Measurements from ENCODE around the gene ZNF74. TPM values are rescaled to one million over a fixed set of nuclear protein-coding genes. Genes with fewer than 3 reads are reported as not detected.

Gene ZNF74
- polyA plus RNA-seq, 1 experiment, result 8.4 TPM

GRCh38 chr22:20455709-20456063, 61.7 kb downstream of the ZNF74 start:
- Histone ChIP-seq H3K4me3 (ENCODE audit: low read depth, low read length) (no peak overlapping the region), H3K27ac (ENCODE audit: low read depth, low read length) (no peak overlapping the region), H3K9me3 (ENCODE audit: control insufficient read depth, insufficient read depth, low read length) (no peaks in the 10 kb centered on the region), H3K27me3 (ENCODE audit: control insufficient read depth, insufficient read depth, low read length) (no peaks in the 10 kb centered on the region)
- ChIA-PET POLR2A (interaction anchor here (1.3 kb wide), 1 partner anchor 37 kb away, joined by 7 read pairs; no protein-coding TSS in a partner anchor), CTCF (interaction anchor here (0.6 to 5.8 kb wide), 5 partner anchors 14 to 194 kb away, joined by 3 to 155 read pairs (median 5); no protein-coding TSS in a partner anchor)
- TF ChIP-seq CTCF (IDR thresholded peaks at IDR 0.05; ENCODE audit: low read depth, low read length), result no peak
- DNase-seq (ENCODE audit: low read depth, low spot score), result no peak

GRCh38 chr22:20456064-20456721, 62.2 kb downstream of the ZNF74 start:
- POLR2A ChIA-PET, result interaction anchor here (1.3 kb wide), 1 partner anchor 38 kb away, joined by 7 read pairs; no protein-coding TSS in a partner anchor
- CTCF ChIA-PET, result interaction anchor here (0.6 to 5.8 kb wide), 13 partner anchors 8 to 193 kb away, joined by 3 to 155 read pairs (median 4); no protein-coding TSS in a partner anchor
- H3K4me3 ChIP-seq (ENCODE audit: low read depth, low read length), result no peak overlapping the region
- H3K27ac ChIP-seq (ENCODE audit: low read depth, low read length), result no peak overlapping the region
- no peaks in the 10 kb centered on the region for H3K27me3 ChIP-seq (ENCODE audit: control insufficient read depth, insufficient read depth, low read length)
- peak; percentile 96 for TF ChIP-seq CTCF (IDR thresholded peaks at IDR 0.05; ENCODE audit: low read depth, low read length)
- peak; percentile 75 for DNase-seq (ENCODE audit: low read depth, low spot score)
- H3K9me3 ChIP-seq (ENCODE audit: control insufficient read depth, insufficient read depth, low read length), result no peaks in the 10 kb centered on the region

- Histone ChIP-seq H3K4me3 (ENCODE audit: low read depth, low read length) (no peak overlapping the region), H3K27me3 (ENCODE audit: control insufficient read depth, insufficient read depth, low read length) (no peaks in the 10 kb centered on the region), H3K27ac (ENCODE audit: low read depth, low read length) (no peak overlapping the region), H3K9me3 (ENCODE audit: control insufficient read depth, insufficient read depth, low read length) (no peaks in the 10 kb centered on the region)
- ChIA-PET CTCF (interaction anchor here (0.6 to 5.8 kb wide), 12 partner anchors 8 to 133 kb away, joined by 3 to 155 read pairs (median 4); no protein-coding TSS in a partner anchor), POLR2A (interaction anchor here (0.5 to 1.3 kb wide), 2 partner anchors 29 to 38 kb away, joined by 4 to 7 read pairs; no protein-coding TSS in a partner anchor)
- DNase-seq (ENCODE audit: low read depth, low spot score), result no peak
- no peak for TF ChIP-seq CTCF (IDR thresholded peaks at IDR 0.05; ENCODE audit: low read depth, low read length)
Observed at GRCh38 chr22:20456722-20457076, 62.7 kb downstream of the ZNF74 start.

GRCh38 chr22:20457506-20458240, 63.7 kb downstream of the ZNF74 start:
- CTCF ChIA-PET, result interaction anchor here (5.8 kb wide), 1 partner anchor 39 kb away, joined by 155 read pairs; no protein-coding TSS in a partner anchor

More at GRCh38 chr22:20457506-20458240, 63.7 kb downstream of the ZNF74 start:
- H3K27me3 ChIP-seq (ENCODE audit: control insufficient read depth, insufficient read depth, low read length), result no peaks in the 10 kb centered on the region
- DNase-seq (ENCODE audit: low read depth, low spot score), result no peak
- no peak overlapping the region for H3K4me3 ChIP-seq (ENCODE audit: low read depth, low read length)
- no peak for TF ChIP-seq CTCF (IDR thresholded peaks at IDR 0.05; ENCODE audit: low read depth, low read length)
- H3K9me3 ChIP-seq (ENCODE audit: control insufficient read depth, insufficient read depth, low read length), result no peaks in the 10 kb centered on the region
- H3K27ac ChIP-seq (ENCODE audit: low read depth, low read length), result no peak overlapping the region
- POLR2A ChIA-PET, result no interaction called here

Small RNAs within 50 kb of the gene (small RNA-seq; reads per million reads assigned to genes)
- gene RNU6-225P (ENCODE audit: insufficient read length, low read depth), result not detected

Other genes with a start within 250 kb of the ZNF74 start
- not detected in 2 replicates for gene CCDC188, start 243.1 kb upstream of the ZNF74 start, polyA plus RNA-seq (2011; rRNA removed)
- 0.16 and 0.38 TPM in 2 replicates for gene RTN4R, start 125.8 kb upstream of the ZNF74 start, polyA plus RNA-seq (2011; rRNA removed)
- 45.4 and 60.9 TPM in 2 replicates for gene DGCR6L, start 74.1 kb upstream of the ZNF74 start, polyA plus RNA-seq (2011; rRNA removed)
- gene SCARF2, start 43.7 kb downstream of the ZNF74 start, polyA plus RNA-seq (2011; rRNA removed), result 7.3 and 10.5 TPM in 2 replicates
- 30.2 and 33.2 TPM in 2 replicates for gene KLHL22, start 101.6 kb downstream of the ZNF74 start, polyA plus RNA-seq (2011; rRNA removed)
- 17.3 and 25.4 TPM in 2 replicates for gene MED15, start 113.5 kb downstream of the ZNF74 start, polyA plus RNA-seq (2011; rRNA removed)

Data from AG04450 (cell line).